PC-9 (cell line): ENCODE results near the gene IRX4. TPM values are rescaled to one million over a fixed set of nuclear protein-coding genes. Genes with fewer than 3 reads are reported as not detected.

Experiments used
- BruUV-seq: library from RNA; stranded (reverse); fragments of 400-500 nt; replicated peaks from 2 replicates; lab custom pipeline; 2021; lab: Mats Ljungman, UMichigan
- CTCF ChIA-PET: fragments of 300-600 bp; sonication (Branson Sonifier 250); formaldehyde crosslinking; loops from one replicate; lab custom pipeline; 2022; ENCODE audit warnings: antibody characterized with exemption; lab: Charles Lee
- POLR2A ChIA-PET: fragments of 300-600 bp; sonication (Branson Sonifier 250); formaldehyde crosslinking; loops from one replicate; lab custom pipeline; 2022; ENCODE audit warnings: antibody characterized with exemption; ENCODE audit not compliant: unreplicated experiment; lab: Charles Lee
- DNase-seq, 2 experiments: peaks; one replicate each; pipeline versions ENCODE4 v3.0.0 to v3.0.0-alpha.2; 2015 to 2022; ENCODE audit warnings: mixed read lengths in 1 of 2
- H2AFZ ChIP-seq: fragments of 200-600 bp; sonication (generic); 2 replicates; pipeline ENCODE4 v1.8.1; 2017; ENCODE audit warnings: antibody characterized with exemption
- H3F3A ChIP-seq: fragments of 200-600 bp; sonication (generic); 2 replicates; pipeline ENCODE4 v1.8.1; 2017; ENCODE audit warnings: antibody characterized with exemption, mild to moderate bottlenecking, low read depth; ENCODE audit not compliant: insufficient read depth
- H3K27ac ChIP-seq: fragments of 200-600 bp; sonication (generic); 2 replicates; pipeline ENCODE4 v1.6.1; 2016; ENCODE audit warnings: mixed run types
- H3K27me3 ChIP-seq: fragments of 200-600 bp; sonication (generic); 2 replicates; pipeline ENCODE4 v1.6.1; 2016; ENCODE audit warnings: low read depth, mixed run types; ENCODE audit not compliant: insufficient read depth
- H3K36me3 ChIP-seq: fragments of 200-600 bp; sonication (generic); 2 replicates; pipeline ENCODE4 v1.6.1; 2016; ENCODE audit warnings: low read depth, mixed run types
- H3K4me1 ChIP-seq: fragments of 200-600 bp; sonication (generic); replicated peaks from 2 replicates; pipeline ENCODE4 v1.6.1; 2016; ENCODE audit warnings: mixed run types; ENCODE audit not compliant: insufficient read depth
- H3K4me2 ChIP-seq: fragments of 200-600 bp; sonication (generic); 2 replicates; pipeline ENCODE4 v1.6.1; 2017; ENCODE audit warnings: mixed run types
- H3K4me3 ChIP-seq: fragments of 200-600 bp; sonication (generic); 2 replicates; pipeline ENCODE4 v1.6.1; 2016; ENCODE audit warnings: mixed run types
- H3K79me2 ChIP-seq: fragments of 200-600 bp; sonication (generic); 2 replicates; pipeline ENCODE4 v1.6.1; 2017; ENCODE audit warnings: low read depth, mixed run types
- H3K9me2 ChIP-seq: fragments of 200-600 bp; sonication (generic); 2 replicates; pipeline ENCODE4 v1.8.1; 2017; ENCODE audit warnings: mild to moderate bottlenecking; ENCODE audit not compliant: insufficient read depth
- H3K9me3 ChIP-seq: fragments of 200-600 bp; sonication (generic); 2 replicates; pipeline ENCODE4 v1.8.1; 2016; ENCODE audit warnings: low read depth; ENCODE audit not compliant: insufficient read depth
- H4K20me1 ChIP-seq: fragments of 200-600 bp; sonication (generic); 2 replicates; pipeline ENCODE4 v1.8.1; 2017; ENCODE audit not compliant: insufficient read depth
- EZH2 ChIP-seq: fragments of 200-600 bp; sonication (generic); IDR thresholded peaks from 2 replicates; pipeline ENCODE4 v1.8.0; 2017; ENCODE audit warnings: antibody characterized with exemption, low read depth
- intact Hi-C: fragments of 100-400 bp; cut with micrococcal nuclease; formaldehyde crosslinking; loops from one replicate; pipeline ENCODE4 v1.10.0; 2022; ENCODE audit not compliant: unreplicated experiment
- total RNA-seq: library from RNA; stranded (reverse); gene quantifications from 2 replicates; pipeline ENCODE4 v1.2.3, GENCODE V29; 2021
- TF ChIP-seq, protein P1 (sequence below): fragments of 200-600 bp; sonication (generic); conservative IDR thresholded peaks from 2 replicates; pipeline ENCODE4 v1.6.1; 2017; ENCODE audit warnings: mixed run types, antibody characterized with exemption, mild to moderate bottlenecking, moderate library complexity

Gene IRX4
- total RNA-seq, 1 experiment from 2014 or later, result not detected

GRCh38 chr5:1831257-1831656, 51.5 kb downstream of the IRX4 start:
- Histone ChIP-seq H3K4me1 (no peaks in the 10 kb centered on the region), H3K9me2 (no peaks in the 10 kb centered on the region), H3K36me3 (no peaks in the 10 kb centered on the region), H3K9me3 (no peaks in the 10 kb centered on the region), H3K27ac (no peak overlapping the region), H3K4me2 (no peak overlapping the region), H4K20me1 (no peaks in the 10 kb centered on the region; the same call in 1 of the 2 replicates), H2AFZ (no peak overlapping the region), H3F3A (no peaks in the 10 kb centered on the region), H3K27me3 (peaks cover 45% of the 10 kb centered on the region), H3K4me3 (no peak overlapping the region), H3K79me2 (no peaks in the 10 kb centered on the region)
- no TSS peak for BruUV-seq
- no peak for DNase-seq
- intact Hi-C loops, result no loop called here
- TF ChIP-seq, protein P1, sequence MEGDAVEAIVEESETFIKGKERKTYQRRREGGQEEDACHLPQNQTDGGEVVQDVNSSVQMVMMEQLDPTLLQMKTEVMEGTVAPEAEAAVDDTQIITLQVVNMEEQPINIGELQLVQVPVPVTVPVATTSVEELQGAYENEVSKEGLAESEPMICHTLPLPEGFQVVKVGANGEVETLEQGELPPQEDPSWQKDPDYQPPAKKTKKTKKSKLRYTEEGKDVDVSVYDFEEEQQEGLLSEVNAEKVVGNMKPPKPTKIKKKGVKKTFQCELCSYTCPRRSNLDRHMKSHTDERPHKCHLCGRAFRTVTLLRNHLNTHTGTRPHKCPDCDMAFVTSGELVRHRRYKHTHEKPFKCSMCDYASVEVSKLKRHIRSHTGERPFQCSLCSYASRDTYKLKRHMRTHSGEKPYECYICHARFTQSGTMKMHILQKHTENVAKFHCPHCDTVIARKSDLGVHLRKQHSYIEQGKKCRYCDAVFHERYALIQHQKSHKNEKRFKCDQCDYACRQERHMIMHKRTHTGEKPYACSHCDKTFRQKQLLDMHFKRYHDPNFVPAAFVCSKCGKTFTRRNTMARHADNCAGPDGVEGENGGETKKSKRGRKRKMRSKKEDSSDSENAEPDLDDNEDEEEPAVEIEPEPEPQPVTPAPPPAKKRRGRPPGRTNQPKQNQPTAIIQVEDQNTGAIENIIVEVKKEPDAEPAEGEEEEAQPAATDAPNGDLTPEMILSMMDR, result no peak
- no peak for TF ChIP-seq EZH2
- ChIA-PET POLR2A (interaction anchor here (0.5 kb wide), 1 partner anchor 846 kb away, joined by 3 read pairs; no protein-coding TSS in a partner anchor), CTCF (no interaction called here)

DNA sequence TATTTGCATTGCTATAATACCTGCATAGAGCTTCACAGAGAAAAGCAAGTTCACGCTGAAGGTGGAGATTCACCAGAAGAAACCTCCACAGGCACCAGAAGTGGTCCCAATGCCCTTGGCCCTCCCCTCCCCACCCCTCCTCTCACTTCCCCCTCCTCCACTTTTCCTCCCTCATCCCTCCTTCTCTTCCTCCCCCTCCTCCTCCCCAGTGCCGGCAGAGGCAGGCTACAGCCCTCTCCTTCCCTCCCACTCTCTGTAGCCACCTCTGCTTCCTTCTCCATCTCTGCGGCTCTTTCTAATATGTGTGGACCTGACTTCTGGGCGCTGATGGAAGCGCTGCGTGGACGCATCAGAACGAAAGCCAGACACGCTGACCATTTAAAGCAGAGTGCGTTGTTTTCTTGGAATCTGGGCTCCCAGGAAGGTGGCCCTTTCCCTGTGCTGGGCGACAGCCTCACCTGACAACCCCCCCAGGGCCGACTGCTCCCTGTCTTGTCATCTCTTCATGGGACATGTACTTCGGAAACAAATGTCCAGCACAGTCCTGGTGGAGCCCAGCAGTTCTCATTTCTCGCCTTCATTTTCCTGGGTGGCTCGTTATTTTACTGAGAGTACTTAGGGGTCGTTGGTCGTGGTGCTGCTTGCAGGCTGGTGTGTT, 52.0 kb downstream of the IRX4 start:
- BruUV-seq, result no TSS peak
- POLR2A ChIA-PET, result no interaction called here

GRCh38 chr5:1827886-1828397, 54.8 kb downstream of the IRX4 start:
- no peak overlapping the region for H3K4me2 ChIP-seq
- no TSS peak for BruUV-seq
- POLR2A ChIA-PET, result no interaction called here
- intact Hi-C loops, result no loop called here
- no peaks in the 10 kb centered on the region for H3K4me1 ChIP-seq
- H3K27me3 ChIP-seq, result peaks cover 12% of the 10 kb centered on the region; the same call in 1 of the 2 replicates
- H3K27ac ChIP-seq, result no peak overlapping the region
- no peaks in the 10 kb centered on the region for H3K79me2 ChIP-seq
- H4K20me1 ChIP-seq, result no peaks in the 10 kb centered on the region
- H3K9me2 ChIP-seq, result no peaks in the 10 kb centered on the region
- CTCF ChIA-PET, result no interaction called here
- no peak overlapping the region for H3K4me3 ChIP-seq
- no peak overlapping the region for H2AFZ ChIP-seq
- H3F3A ChIP-seq, result no peaks in the 10 kb centered on the region
- no peaks in the 10 kb centered on the region for H3K9me3 ChIP-seq
- no peak for TF ChIP-seq EZH2
- TF ChIP-seq, protein P1, result no peak
- DNase-seq, result no peak
- H3K36me3 ChIP-seq, result no peaks in the 10 kb centered on the region

More for the DNA sequence above, 52.0 kb downstream of the IRX4 start:
- DNase-seq, result no peak
- Histone ChIP-seq H3K9me2 (no peaks in the 10 kb centered on the region), H3K36me3 (no peaks in the 10 kb centered on the region), H3K79me2 (no peaks in the 10 kb centered on the region), H3K4me3 (no peak overlapping the region), H3K4me1 (no peaks in the 10 kb centered on the region), H3K27ac (no peak overlapping the region), H4K20me1 (no peaks in the 10 kb centered on the region), H3K9me3 (no peaks in the 10 kb centered on the region), H3F3A (no peaks in the 10 kb centered on the region), H3K27me3 (peaks cover 40% of the 10 kb centered on the region), H3K4me2 (no peak overlapping the region), H2AFZ (no peak overlapping the region)
- no peak for TF ChIP-seq EZH2
- TF ChIP-seq, protein P1, result no peak
- CTCF ChIA-PET, result no interaction called here
- intact Hi-C loops, result no loop called here

Other genes starting within 250 kb of the IRX4 start
- 143 and 145 TPM in 2 replicates for gene MRPL36, start 83.1 kb downstream of the IRX4 start, total RNA-seq
- 153 and 163 TPM in 2 replicates for gene NDUFS6, start 81.5 kb downstream of the IRX4 start, total RNA-seq